ENCODE data around the gene TRABD.

DNA sequence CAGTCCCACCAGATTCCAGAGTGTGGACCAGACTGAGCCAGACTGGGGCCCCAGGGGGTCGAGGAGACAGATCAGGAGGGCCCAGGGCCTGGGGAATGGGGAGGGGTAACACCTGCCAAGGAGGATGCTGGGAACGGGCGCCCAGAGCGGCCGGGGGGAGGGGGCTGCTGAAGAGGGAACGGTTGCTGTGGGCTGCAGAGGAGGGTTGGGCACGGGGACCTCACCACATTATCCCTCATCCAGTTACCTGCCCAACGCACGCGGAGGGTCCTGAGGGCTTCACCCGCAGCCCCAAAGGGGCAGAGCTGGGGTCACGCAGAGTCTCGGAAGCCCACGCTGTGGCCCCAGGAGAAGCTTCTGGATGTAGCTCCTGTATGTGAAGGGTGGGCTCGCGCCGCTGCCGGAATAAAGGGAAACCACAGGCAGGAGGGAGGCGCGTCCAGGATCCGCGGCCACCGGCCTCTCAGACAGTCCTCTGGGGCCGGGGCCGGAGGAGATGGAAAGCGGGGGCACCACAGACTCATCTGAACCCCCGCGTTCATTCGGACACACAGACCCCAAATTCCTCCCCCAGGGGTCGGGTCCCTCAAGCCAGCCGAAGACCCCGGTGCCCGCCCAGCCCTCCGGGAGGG lies 14.2 kb downstream of the TRABD start:
- TF ChIP-seq, protein P1, sequence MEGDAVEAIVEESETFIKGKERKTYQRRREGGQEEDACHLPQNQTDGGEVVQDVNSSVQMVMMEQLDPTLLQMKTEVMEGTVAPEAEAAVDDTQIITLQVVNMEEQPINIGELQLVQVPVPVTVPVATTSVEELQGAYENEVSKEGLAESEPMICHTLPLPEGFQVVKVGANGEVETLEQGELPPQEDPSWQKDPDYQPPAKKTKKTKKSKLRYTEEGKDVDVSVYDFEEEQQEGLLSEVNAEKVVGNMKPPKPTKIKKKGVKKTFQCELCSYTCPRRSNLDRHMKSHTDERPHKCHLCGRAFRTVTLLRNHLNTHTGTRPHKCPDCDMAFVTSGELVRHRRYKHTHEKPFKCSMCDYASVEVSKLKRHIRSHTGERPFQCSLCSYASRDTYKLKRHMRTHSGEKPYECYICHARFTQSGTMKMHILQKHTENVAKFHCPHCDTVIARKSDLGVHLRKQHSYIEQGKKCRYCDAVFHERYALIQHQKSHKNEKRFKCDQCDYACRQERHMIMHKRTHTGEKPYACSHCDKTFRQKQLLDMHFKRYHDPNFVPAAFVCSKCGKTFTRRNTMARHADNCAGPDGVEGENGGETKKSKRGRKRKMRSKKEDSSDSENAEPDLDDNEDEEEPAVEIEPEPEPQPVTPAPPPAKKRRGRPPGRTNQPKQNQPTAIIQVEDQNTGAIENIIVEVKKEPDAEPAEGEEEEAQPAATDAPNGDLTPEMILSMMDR (conservative IDR thresholded peaks at IDR 0.05; ENCODE audit: low read length): no peak
- no peak for TF ChIP-seq EZH2phosphoT487 (IDR thresholded peaks at IDR 0.05; ENCODE audit: borderline replicate concordance, low read depth, low read length)

Measured in OCI-LY7 (cell line).